Prostate gland (tissue), 2 donors: ENCODE results near the gene TROAP.
A peak's percentile ranks its signal among the peaks of the same experiment; 100 is the strongest.

Experiments used
- CTCF ChIP-seq, 4 experiments: fragments of 200-600 bp in 2 of 4; fragments of 450-650 bp in 2 of 4; sonication (generic) in 2 of 4; IDR thresholded peaks; 1 replicate in 3 of 4; 2 replicates in 1 of 4; pipeline ENCODE4 v1.5.1; 2016 to 2019; ENCODE audit warnings: antibody characterized with exemption in 4 of 4, mild to moderate bottlenecking in 2 of 4, moderate library complexity in 2 of 4
- POLR2A ChIP-seq: fragments of 450-650 bp; IDR thresholded peaks from one replicate; pipeline ENCODE4 v1.6.1; 2016; ENCODE audit warnings: antibody characterized with exemption, mild to moderate bottlenecking
- POLR2AphosphoS5 ChIP-seq: sonication (generic); formaldehyde crosslinking; IDR thresholded peaks from one replicate; pipeline ENCODE4 v1.6.1; 2017; ENCODE audit warnings: antibody characterized with exemption

- TF ChIP-seq CTCF (IDR thresholded peaks at IDR 0.05) (peak; percentile 71 to 96 (median 79)), POLR2A (no peak), POLR2AphosphoS5 (peak; percentile 53)
Observed at GRCh38 chr12:49336645-49337584, 13.9 kb downstream of the TROAP start, which contains the start of gene C1QL4.
